ENCODE data around the gene AOX1. TPM values are rescaled to one million over a fixed set of nuclear protein-coding genes. Genes with fewer than 3 reads are reported as not detected.

AOX1 gene
- total and polyA plus RNA-seq, 8 donors: 17.8 to 181 (median 120) TPM

DNA sequence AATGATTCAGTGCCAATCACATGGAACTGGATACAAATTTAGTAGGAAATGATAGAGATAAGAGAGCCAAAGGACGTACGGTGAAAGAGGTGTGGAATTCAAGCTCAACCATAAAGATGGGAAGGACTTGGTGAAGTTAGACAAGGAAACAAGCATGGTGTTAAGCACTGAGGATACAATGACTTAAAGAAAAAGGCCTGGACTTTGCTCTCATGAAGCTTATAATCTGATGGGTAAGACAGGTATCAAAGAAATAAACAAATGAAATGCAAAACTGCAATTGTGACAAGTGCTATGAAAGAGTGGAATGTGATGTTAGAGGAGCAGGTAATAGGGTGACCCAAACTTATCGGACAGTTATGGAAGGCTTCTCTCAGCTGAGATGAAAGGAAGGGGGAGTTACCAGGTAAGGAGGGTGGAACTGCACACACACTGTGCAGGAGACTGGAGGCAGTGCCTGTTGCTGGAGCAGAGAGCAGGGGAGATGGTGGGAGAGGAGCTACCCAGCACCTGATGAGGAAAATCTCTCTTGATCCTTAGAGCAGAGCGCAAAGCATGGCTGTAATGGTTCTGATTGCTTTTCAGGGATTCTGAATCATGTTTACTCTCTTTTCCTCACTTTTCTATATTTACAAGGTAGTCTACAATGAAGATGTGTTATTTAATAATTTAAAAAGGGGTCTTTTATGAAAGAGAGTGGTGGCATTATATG lies 118.3 kb downstream of the AOX1 start:
- no peaks in the 10 kb centered on the region for H3K27me3 ChIP-seq
- no peak overlapping the region for H3K27ac ChIP-seq
- DNase-seq (no peak), FAIRE-seq (no peak), ATAC-seq (no peak)
- WGBS, 2 donors: 29 to 31% methylated on average over 4 of the region's 4 CpGs
- no peaks in the 10 kb centered on the region for H3K36me3 ChIP-seq
- intact Hi-C loops (cut with DNase I): loop anchor here in 1 of 3 donors (5.0 to 10.0 kb wide), 2 partner anchors 127 to 729 kb away; no protein-coding TSS in a partner anchor
- H3K4me3 ChIP-seq: no peak overlapping the region
- TF ChIP-seq, protein P1, sequence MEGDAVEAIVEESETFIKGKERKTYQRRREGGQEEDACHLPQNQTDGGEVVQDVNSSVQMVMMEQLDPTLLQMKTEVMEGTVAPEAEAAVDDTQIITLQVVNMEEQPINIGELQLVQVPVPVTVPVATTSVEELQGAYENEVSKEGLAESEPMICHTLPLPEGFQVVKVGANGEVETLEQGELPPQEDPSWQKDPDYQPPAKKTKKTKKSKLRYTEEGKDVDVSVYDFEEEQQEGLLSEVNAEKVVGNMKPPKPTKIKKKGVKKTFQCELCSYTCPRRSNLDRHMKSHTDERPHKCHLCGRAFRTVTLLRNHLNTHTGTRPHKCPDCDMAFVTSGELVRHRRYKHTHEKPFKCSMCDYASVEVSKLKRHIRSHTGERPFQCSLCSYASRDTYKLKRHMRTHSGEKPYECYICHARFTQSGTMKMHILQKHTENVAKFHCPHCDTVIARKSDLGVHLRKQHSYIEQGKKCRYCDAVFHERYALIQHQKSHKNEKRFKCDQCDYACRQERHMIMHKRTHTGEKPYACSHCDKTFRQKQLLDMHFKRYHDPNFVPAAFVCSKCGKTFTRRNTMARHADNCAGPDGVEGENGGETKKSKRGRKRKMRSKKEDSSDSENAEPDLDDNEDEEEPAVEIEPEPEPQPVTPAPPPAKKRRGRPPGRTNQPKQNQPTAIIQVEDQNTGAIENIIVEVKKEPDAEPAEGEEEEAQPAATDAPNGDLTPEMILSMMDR (IDR thresholded peaks at IDR 0.05): no peak
- no peaks in the 10 kb centered on the region for H3K4me1 ChIP-seq
- H3K9me3 ChIP-seq: no peaks in the 10 kb centered on the region

DNA sequence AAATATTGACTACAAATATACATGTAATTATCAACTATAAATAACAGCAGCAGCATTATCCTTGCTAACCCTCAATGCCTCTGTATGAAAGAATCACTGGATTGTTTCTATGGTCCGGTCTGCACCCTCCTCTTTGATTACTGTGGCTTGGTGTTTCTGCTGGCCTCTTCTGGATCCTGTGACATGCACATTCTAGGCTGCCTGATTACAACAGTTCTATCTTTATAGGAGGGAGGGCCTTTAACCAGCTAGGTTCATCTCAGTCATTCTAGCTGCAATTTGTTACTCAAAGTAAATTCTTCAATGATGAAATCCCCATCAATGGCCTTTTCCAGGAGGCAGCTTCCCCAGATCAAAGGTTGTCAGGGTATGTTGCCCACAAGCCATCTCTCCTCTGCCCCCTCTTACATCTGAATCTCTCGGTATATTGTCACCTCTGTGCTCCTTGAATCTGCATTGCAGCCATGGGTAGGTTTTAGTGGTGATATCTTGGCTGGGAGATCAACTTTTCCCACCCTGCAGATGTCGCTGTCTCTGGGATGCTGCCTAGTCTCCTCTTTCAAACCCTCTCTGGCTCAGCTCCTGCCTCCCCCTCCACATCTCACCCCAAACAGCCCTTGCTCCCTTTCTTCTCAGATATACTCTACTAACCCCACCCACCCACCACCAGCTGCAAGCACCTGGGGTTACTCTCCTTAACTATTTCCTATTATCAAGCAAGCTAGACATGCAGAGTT lies 119.7 kb downstream of the AOX1 start:
- 61 to 68% methylated on average over 3 of the region's 3 CpGs for WGBS, 2 donors

DNA sequence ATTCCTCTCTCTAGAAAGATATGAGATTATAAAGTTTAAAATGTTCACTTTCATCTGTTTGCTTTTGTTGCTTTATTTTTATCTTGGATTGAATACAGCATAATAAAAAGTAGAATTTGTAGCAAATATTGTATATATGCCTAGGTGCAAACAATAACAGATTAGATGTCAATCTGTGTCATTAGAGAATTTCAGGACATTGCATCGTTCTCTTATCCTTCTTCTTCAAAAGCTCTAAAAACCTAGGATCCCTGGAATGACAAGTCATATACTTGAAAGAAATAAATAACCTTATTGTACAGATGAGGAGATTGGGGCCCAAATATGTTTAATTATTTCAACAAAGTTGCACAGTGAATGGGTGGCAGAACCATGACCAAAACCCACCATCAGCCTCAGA lies 123.1 kb downstream of the AOX1 start:
- TF ChIP-seq, protein P1 (IDR thresholded peaks at IDR 0.05): no peak
- ATAC-seq (no peak), DNase-seq (no peak), FAIRE-seq (no peak)
- WGBS, 2 donors: 70 to 84% methylated on average over 1 of the region's 1 CpG
- Histone ChIP-seq H3K27ac (no peak overlapping the region), H3K27me3 (no peaks in the 10 kb centered on the region), H3K9me3 (no peaks in the 10 kb centered on the region), H3K36me3 (no peaks in the 10 kb centered on the region), H3K4me3 (no peak overlapping the region), H3K4me1 (peaks cover 0 to 4% (median 3%) of the 10 kb centered on the region in 3 donors)
- intact Hi-C loops (cut with DNase I): loop anchor here in 1 of 3 donors (10.0 kb wide), 1 partner anchor 734 kb away; no protein-coding TSS in a partner anchor

More for the DNA sequence above, 119.7 kb downstream of the AOX1 start:
- intact Hi-C loops (cut with DNase I): loop anchor here in 1 of 3 donors (10.0 kb wide), 1 partner anchor 731 kb away; no protein-coding TSS in a partner anchor
- FAIRE-seq (no peak), DNase-seq (no peak), ATAC-seq (no peak)
- Histone ChIP-seq H3K4me1 (no peaks in the 10 kb centered on the region), H3K36me3 (no peaks in the 10 kb centered on the region), H3K4me3 (no peak overlapping the region), H3K9me3 (no peaks in the 10 kb centered on the region), H3K27ac (no peak overlapping the region), H3K27me3 (no peaks in the 10 kb centered on the region)
- TF ChIP-seq, protein P1 (IDR thresholded peaks at IDR 0.05): no peak

- intact Hi-C loops (cut with DNase I): loop anchor here in 1 of 3 donors (5.0 kb wide), 1 partner anchor 99 kb away; the partner anchor contains the start of gene BZW1
- H3K36me3 ChIP-seq: no peaks in the 10 kb centered on the region
- no peaks in the 10 kb centered on the region for H3K9me3 ChIP-seq
- H3K27ac ChIP-seq: peak overlapping the region in 3 of 4 donors; percentile 51 to 64 (median 57)
- no peaks in the 10 kb centered on the region for H3K27me3 ChIP-seq
- DNase-seq: peak; percentile 75 to 87 (median 80)
- H3K4me1 ChIP-seq: peaks cover 0 to 4% (median 3%) of the 10 kb centered on the region in 3 donors
- FAIRE-seq: peak; percentile 88
- H3K4me3 ChIP-seq: peak overlapping the region in 3 of 4 donors; percentile 9 to 28 (median 27)
- TF ChIP-seq, protein P1 (IDR thresholded peaks at IDR 0.05): peak; percentile 22 to 73 (median 64)
- ATAC-seq: peak; percentile 96 to 99 (median 99)
- WGBS, 2 donors: 5 to 6% methylated on average over 17 of the region's 17 CpGs
Measured at GRCh38 chr2:200713003-200713703, 127.3 kb downstream of the AOX1 start.

Data from pancreas (tissue), 10 donors.